Neural cell (in vitro differentiated cells): Measurements from ENCODE around the gene EHMT1. TPM values are rescaled to one million over a fixed set of nuclear protein-coding genes. Genes with fewer than 3 reads are reported as not detected.
A peak's percentile ranks its signal among the peaks of the same experiment; 100 is the strongest.

Experiments used
- H2AFZ ChIP-seq: fragments of 200-600, 300-800 bp; sonication (generic), shearing (Covaris generic); 2 replicates; pipeline ENCODE4 v1.6.0; 2014; ENCODE audit warnings: low read depth, mild to moderate bottlenecking, antibody characterized with exemption, low read length, moderate library complexity
- H3F3A ChIP-seq: fragments of 200-600 bp; shearing (Covaris generic); 2 replicates; pipeline ENCODE4 v1.6.1; 2016; ENCODE audit warnings: mild to moderate bottlenecking, moderate library complexity, mixed read lengths, antibody characterized with exemption, low read length; ENCODE audit not compliant: insufficient read depth, poor library complexity, severe bottlenecking
- H3K27ac ChIP-seq: fragments of 200-600, 300-800 bp; sonication (generic), shearing (Covaris generic); 2 replicates; pipeline ENCODE4 v1.5.1; 2014; ENCODE audit warnings: mild to moderate bottlenecking, low read length, moderate library complexity
- H3K27me3 ChIP-seq: fragments of 300-800, 200-600 bp; sonication (generic), shearing (Covaris generic); 2 replicates; pipeline ENCODE4 v1.6.0; 2014; ENCODE audit warnings: mild to moderate bottlenecking, low read depth, low read length, moderate library complexity; ENCODE audit not compliant: insufficient read depth
- H3K36me3 ChIP-seq: fragments of 300-800, 200-600 bp; sonication (generic), shearing (Covaris generic); 2 replicates; pipeline ENCODE4 v1.5.1; 2014; ENCODE audit warnings: mild to moderate bottlenecking, antibody characterized with exemption, low read length, moderate library complexity; ENCODE audit not compliant: insufficient read depth
- H3K4me2 ChIP-seq: fragments of 300-800, 200-600 bp; sonication (generic), shearing (Covaris generic); 2 replicates; pipeline ENCODE4 v1.6.0; 2014; ENCODE audit warnings: mild to moderate bottlenecking, low read length
- H3K4me3 ChIP-seq: fragments of 300-800, 200-600 bp; sonication (generic), shearing (Covaris generic); 2 replicates; pipeline ENCODE4 v1.5.1; 2014; ENCODE audit warnings: mild to moderate bottlenecking, low read length, moderate library complexity
- H3K79me2 ChIP-seq: fragments of 200-600 bp; shearing (Covaris generic); replicated peaks from 2 replicates; pipeline ENCODE4 v1.6.0; 2014; ENCODE audit warnings: mild to moderate bottlenecking, low read length, moderate library complexity; ENCODE audit not compliant: insufficient read depth
- H3K9ac ChIP-seq: fragments of 300-800, 200-600 bp; sonication (generic), shearing (Covaris generic); 2 replicates; pipeline ENCODE4 v1.6.1; 2016; ENCODE audit warnings: mild to moderate bottlenecking, low read length, mixed read lengths
- H3K9me2 ChIP-seq: fragments of 200-600 bp; shearing (Covaris generic); 2 replicates; pipeline ENCODE4 v1.6.1; 2016; ENCODE audit warnings: mild to moderate bottlenecking, low read length, mixed read lengths; ENCODE audit not compliant: insufficient read depth
- H3K9me3 ChIP-seq: fragments of 200-600, 300-800 bp; sonication (generic), shearing (Covaris generic); 2 replicates; pipeline ENCODE4 v1.6.1; 2016; ENCODE audit warnings: mild to moderate bottlenecking, mixed run types, low read length, moderate library complexity, mixed read lengths
- H4K20me1 ChIP-seq: fragments of 200-600 bp; shearing (Covaris generic); 2 replicates; pipeline ENCODE4 v1.6.1; 2016; ENCODE audit warnings: mild to moderate bottlenecking, mixed run types; ENCODE audit not compliant: insufficient read depth
- CTCF ChIP-seq: fragments of 450-650 bp; IDR thresholded peaks from 2 replicates; pipeline ENCODE4 v1.5.1; 2014; ENCODE audit warnings: antibody characterized with exemption, mild to moderate bottlenecking, moderate library complexity; ENCODE audit not compliant: poor library complexity, severe bottlenecking
- EP300 ChIP-seq: fragments of 450-650 bp; conservative IDR thresholded peaks from 2 replicates; pipeline ENCODE4 v1.6.1; 2014; ENCODE audit warnings: antibody characterized with exemption, mild to moderate bottlenecking, moderate library complexity; ENCODE audit not compliant: poor library complexity, severe bottlenecking
- EZH2 ChIP-seq: fragments of 200-600, 300-800 bp; shearing (Covaris generic), sonication (generic); IDR thresholded peaks from 2 replicates; pipeline ENCODE4 v1.6.1; 2014; ENCODE audit warnings: antibody characterized with exemption, low read length, borderline replicate concordance, mild to moderate bottlenecking; ENCODE audit not compliant: insufficient read depth, poor library complexity, severe bottlenecking
- MXI1 ChIP-seq: fragments of 450-650 bp; conservative IDR thresholded peaks from 2 replicates; pipeline ENCODE4 v1.6.1; 2014; ENCODE audit warnings: antibody characterized with exemption, mild to moderate bottlenecking; ENCODE audit not compliant: poor library complexity, severe bottlenecking
- POLR2AphosphoS5 ChIP-seq: IDR thresholded peaks from 2 replicates; pipeline ENCODE4 v1.6.1; 2012
- RAD21 ChIP-seq: fragments of 450-650 bp; conservative IDR thresholded peaks from 2 replicates; pipeline ENCODE4 v1.6.1; 2014; ENCODE audit warnings: antibody characterized with exemption, mild to moderate bottlenecking, moderate library complexity
- SMC3 ChIP-seq: fragments of 450-650 bp; conservative IDR thresholded peaks from 2 replicates; pipeline ENCODE4 v1.6.1; 2014; ENCODE audit warnings: antibody characterized with exemption, mild to moderate bottlenecking, moderate library complexity; ENCODE audit not compliant: poor library complexity
- TAF1 ChIP-seq: IDR thresholded peaks from 2 replicates; pipeline ENCODE4 v1.6.1; 2012; ENCODE audit warnings: low read depth
- polyA plus RNA-seq: library from polyadenylated mRNA; depleted of rRNA; stranded (reverse); fragments of >200 nt; gene quantifications from 2 replicates; pipeline ENCODE4 v1.2.3, GENCODE V29; 2014
- TF ChIP-seq, protein P1 (sequence below): IDR thresholded peaks from 2 replicates; pipeline ENCODE4 v1.6.1; 2012; ENCODE audit warnings: borderline replicate concordance

EHMT1 gene
- polyA plus RNA-seq, 1 donor from 2014 or later, result 53.0 TPM

- peaks cover 4% of the 10 kb centered on the region for H4K20me1 ChIP-seq
- H3K36me3 ChIP-seq, result no peaks in the 10 kb centered on the region
- no peak overlapping the region for H3K27ac ChIP-seq
- H3K27me3 ChIP-seq, result no peaks in the 10 kb centered on the region
- H3K9ac ChIP-seq, result no peak overlapping the region
- H3K4me2 ChIP-seq, result no peak overlapping the region
- H3K9me2 ChIP-seq, result no peaks in the 10 kb centered on the region
- TF ChIP-seq RAD21 (no peak), EP300 (no peak), MXI1 (no peak)
- H3K79me2 ChIP-seq, result peaks cover 45% of the 10 kb centered on the region
- H3K9me3 ChIP-seq, result no peaks in the 10 kb centered on the region
- H3F3A ChIP-seq, result no peaks in the 10 kb centered on the region
- no peak overlapping the region for H2AFZ ChIP-seq
- H3K4me3 ChIP-seq, result no peak overlapping the region
These were observed 52.9 kb downstream of the EHMT1 start for GRCh38 chr9:137671721-137672120.

DNA sequence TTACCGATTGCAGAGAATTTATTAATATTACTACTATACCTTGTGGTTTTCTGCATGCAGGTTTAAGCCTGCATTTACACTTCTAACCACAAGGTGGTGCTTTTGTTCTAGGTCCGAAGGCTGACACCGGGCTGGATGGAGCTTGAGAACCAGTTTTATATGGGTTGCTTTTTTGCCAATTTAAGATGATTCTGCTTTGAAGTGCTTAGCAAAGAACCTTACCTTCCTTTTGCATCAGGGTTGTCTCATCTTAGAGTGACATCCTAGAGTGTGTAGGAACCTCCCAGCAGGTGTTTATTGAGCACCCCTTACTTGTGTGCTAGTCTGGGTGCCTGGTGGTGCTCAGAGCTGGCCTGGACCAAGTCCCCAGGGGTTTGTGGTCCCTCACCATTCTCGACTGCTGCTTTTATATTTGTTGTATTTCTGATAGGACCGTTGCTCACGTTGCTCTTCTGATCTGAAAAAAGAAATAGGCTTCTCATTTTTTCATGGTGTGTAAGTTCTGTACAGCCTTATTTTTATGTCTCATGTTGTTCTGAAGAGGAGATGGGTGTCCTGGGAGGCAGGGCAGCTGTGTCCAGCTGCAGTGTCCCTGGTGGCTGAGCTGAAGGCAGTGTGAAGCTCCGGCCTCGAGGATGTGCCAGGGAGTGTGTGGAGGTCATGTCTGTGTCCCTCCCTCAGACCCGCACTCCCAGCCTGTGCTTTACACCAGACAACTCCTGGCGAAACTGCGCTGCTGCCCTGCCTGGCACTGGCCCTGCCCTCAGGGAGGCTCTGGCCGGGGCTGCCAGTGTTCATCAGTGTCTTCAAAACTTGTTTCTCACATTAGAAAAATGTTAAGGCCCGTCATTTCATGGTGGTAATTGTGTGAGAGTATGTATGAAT is 54.3 kb downstream of the EHMT1 start:
- Histone ChIP-seq H2AFZ (no peak overlapping the region), H3K9me3 (no peaks in the 10 kb centered on the region), H3K4me3 (no peak overlapping the region), H3K27ac (peak overlapping the region; percentile 21), H3K27me3 (no peaks in the 10 kb centered on the region), H4K20me1 (peaks cover 4% of the 10 kb centered on the region), H3K4me2 (no peak overlapping the region), H3K79me2 (peaks cover 48% of the 10 kb centered on the region), H3K9ac (no peak overlapping the region), H3K36me3 (no peaks in the 10 kb centered on the region), H3F3A (no peaks in the 10 kb centered on the region), H3K9me2 (no peaks in the 10 kb centered on the region)
- TF ChIP-seq MXI1 (no peak), POLR2AphosphoS5 (no peak), CTCF (peak; percentile 91), RAD21 (peak; percentile 90), SMC3 (peak; percentile 84), TAF1 (no peak), EZH2 (no peak), EP300 (no peak)
- TF ChIP-seq, protein P1, sequence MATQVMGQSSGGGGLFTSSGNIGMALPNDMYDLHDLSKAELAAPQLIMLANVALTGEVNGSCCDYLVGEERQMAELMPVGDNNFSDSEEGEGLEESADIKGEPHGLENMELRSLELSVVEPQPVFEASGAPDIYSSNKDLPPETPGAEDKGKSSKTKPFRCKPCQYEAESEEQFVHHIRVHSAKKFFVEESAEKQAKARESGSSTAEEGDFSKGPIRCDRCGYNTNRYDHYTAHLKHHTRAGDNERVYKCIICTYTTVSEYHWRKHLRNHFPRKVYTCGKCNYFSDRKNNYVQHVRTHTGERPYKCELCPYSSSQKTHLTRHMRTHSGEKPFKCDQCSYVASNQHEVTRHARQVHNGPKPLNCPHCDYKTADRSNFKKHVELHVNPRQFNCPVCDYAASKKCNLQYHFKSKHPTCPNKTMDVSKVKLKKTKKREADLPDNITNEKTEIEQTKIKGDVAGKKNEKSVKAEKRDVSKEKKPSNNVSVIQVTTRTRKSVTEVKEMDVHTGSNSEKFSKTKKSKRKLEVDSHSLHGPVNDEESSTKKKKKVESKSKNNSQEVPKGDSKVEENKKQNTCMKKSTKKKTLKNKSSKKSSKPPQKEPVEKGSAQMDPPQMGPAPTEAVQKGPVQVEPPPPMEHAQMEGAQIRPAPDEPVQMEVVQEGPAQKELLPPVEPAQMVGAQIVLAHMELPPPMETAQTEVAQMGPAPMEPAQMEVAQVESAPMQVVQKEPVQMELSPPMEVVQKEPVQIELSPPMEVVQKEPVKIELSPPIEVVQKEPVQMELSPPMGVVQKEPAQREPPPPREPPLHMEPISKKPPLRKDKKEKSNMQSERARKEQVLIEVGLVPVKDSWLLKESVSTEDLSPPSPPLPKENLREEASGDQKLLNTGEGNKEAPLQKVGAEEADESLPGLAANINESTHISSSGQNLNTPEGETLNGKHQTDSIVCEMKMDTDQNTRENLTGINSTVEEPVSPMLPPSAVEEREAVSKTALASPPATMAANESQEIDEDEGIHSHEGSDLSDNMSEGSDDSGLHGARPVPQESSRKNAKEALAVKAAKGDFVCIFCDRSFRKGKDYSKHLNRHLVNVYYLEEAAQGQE, result no peak
